Measurements from ENCODE around the gene PTPN6. TPM values are rescaled to one million over a fixed set of nuclear protein-coding genes. Genes with fewer than 3 reads are reported as not detected.
A peak's percentile ranks its signal among the peaks of the same experiment; 100 is the strongest.

The PTPN6 gene
- total and polyA plus RNA-seq, 2 of the 13 experiments (the other 11 are each of a cell fraction or from before 2014, with no cell fraction given), result 10.5 to 10.6 TPM

DNA sequence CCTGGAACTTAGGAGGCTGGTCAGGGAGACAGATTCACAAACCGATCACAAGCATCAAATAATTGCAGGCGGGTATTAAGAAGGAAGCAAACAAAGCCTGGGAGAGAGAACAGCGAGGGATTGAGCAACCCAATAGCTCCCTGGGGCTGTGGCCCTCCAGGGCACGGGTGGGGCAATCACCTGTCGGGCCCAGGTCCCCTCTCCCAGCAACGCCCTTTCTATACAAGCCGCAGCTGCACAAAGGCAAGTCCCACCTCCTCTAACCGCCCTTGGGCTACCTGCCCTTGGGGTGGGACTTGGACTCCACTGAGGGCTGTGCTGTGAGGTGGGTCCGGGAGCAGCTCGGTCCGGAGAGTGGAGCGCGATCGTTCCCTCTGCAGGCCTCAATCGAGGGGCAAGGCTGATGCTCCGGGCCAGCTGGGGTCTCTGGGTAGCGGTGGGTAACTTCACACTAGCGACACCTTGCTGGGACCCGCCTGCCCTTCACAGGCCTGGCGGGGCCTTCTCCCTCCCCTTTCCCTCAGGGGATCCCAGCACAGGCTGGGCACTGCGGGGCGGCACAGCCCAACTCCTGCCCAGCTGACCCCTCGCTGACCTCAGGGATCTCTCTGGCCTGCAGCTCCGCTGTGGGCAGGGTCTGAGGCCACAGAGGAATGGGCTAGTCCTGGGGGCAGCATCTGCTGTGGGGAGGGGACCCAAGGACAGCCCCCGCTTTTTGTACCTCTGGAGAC, 11.3 kb downstream of the PTPN6 start (continued):
- TF ChIP-seq ZBTB1 (CRISPR knock-in tag; IDR thresholded peaks at IDR 0.05; ENCODE audit: borderline replicate concordance), result no peak
- TF ChIP-seq SALL1 (CRISPR knock-in tag; IDR thresholded peaks at IDR 0.05), result no peak
- TF ChIP-seq ZNF792 (CRISPR knock-in tag; IDR thresholded peaks at IDR 0.05), result 0 out of 2 replicates have a peak, but pooled peaks have one; percentile 12
- TF ChIP-seq, protein P1, sequence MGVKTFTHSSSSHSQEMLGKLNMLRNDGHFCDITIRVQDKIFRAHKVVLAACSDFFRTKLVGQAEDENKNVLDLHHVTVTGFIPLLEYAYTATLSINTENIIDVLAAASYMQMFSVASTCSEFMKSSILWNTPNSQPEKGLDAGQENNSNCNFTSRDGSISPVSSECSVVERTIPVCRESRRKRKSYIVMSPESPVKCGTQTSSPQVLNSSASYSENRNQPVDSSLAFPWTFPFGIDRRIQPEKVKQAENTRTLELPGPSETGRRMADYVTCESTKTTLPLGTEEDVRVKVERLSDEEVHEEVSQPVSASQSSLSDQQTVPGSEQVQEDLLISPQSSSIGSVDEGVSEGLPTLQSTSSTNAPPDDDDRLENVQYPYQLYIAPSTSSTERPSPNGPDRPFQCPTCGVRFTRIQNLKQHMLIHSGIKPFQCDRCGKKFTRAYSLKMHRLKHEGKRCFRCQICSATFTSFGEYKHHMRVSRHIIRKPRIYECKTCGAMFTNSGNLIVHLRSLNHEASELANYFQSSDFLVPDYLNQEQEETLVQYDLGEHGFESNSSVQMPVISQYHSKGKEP (CRISPR knock-in tag; IDR thresholded peaks at IDR 0.05), result no peak
- TF ChIP-seq, protein P2, sequence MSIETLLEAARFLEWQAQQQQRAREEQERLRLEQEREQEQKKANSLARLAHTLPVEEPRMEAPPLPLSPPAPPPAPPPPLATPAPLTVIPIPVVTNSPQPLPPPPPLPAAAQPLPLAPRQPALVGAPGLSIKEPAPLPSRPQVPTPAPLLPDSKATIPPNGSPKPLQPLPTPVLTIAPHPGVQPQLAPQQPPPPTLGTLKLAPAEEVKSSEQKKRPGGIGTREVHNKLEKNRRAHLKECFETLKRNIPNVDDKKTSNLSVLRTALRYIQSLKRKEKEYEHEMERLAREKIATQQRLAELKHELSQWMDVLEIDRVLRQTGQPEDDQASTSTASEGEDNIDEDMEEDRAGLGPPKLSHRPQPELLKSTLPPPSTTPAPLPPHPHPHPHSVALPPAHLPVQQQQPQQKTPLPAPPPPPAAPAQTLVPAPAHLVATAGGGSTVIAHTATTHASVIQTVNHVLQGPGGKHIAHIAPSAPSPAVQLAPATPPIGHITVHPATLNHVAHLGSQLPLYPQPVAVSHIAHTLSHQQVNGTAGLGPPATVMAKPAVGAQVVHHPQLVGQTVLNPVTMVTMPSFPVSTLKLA (IDR thresholded peaks at IDR 0.05), result no peak
- TF ChIP-seq THAP11 (CRISPR knock-in tag; IDR thresholded peaks at IDR 0.05), result no peak
- TF ChIP-seq, protein P3, sequence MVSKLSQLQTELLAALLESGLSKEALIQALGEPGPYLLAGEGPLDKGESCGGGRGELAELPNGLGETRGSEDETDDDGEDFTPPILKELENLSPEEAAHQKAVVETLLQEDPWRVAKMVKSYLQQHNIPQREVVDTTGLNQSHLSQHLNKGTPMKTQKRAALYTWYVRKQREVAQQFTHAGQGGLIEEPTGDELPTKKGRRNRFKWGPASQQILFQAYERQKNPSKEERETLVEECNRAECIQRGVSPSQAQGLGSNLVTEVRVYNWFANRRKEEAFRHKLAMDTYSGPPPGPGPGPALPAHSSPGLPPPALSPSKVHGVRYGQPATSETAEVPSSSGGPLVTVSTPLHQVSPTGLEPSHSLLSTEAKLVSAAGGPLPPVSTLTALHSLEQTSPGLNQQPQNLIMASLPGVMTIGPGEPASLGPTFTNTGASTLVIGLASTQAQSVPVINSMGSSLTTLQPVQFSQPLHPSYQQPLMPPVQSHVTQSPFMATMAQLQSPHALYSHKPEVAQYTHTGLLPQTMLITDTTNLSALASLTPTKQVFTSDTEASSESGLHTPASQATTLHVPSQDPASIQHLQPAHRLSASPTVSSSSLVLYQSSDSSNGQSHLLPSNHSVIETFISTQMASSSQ (IDR thresholded peaks at IDR 0.05; ENCODE audit: low read depth), result no peak
- TF ChIP-seq, protein P3 (CRISPR knock-in tag; IDR thresholded peaks at IDR 0.05; ENCODE audit: borderline replicate concordance), result no peak
- TF ChIP-seq GABPB1 (CRISPR knock-in tag; IDR thresholded peaks at IDR 0.05), result no peak
- no peak for TF ChIP-seq ZNF431 (CRISPR knock-in tag; IDR thresholded peaks at IDR 0.05; ENCODE audit: borderline replicate concordance, low read depth)
- TF ChIP-seq, protein P4, sequence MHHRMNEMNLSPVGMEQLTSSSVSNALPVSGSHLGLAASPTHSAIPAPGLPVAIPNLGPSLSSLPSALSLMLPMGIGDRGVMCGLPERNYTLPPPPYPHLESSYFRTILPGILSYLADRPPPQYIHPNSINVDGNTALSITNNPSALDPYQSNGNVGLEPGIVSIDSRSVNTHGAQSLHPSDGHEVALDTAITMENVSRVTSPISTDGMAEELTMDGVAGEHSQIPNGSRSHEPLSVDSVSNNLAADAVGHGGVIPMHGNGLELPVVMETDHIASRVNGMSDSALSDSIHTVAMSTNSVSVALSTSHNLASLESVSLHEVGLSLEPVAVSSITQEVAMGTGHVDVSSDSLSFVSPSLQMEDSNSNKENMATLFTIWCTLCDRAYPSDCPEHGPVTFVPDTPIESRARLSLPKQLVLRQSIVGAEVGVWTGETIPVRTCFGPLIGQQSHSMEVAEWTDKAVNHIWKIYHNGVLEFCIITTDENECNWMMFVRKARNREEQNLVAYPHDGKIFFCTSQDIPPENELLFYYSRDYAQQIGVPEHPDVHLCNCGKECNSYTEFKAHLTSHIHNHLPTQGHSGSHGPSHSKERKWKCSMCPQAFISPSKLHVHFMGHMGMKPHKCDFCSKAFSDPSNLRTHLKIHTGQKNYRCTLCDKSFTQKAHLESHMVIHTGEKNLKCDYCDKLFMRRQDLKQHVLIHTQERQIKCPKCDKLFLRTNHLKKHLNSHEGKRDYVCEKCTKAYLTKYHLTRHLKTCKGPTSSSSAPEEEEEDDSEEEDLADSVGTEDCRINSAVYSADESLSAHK (CRISPR knock-in tag; IDR thresholded peaks at IDR 0.05; ENCODE audit: borderline replicate concordance), result 0 out of 2 replicates have a peak, but pooled peaks have one; percentile 41
- no peak for TF ChIP-seq NAIF1 (CRISPR knock-in tag; IDR thresholded peaks at IDR 0.05; ENCODE audit: borderline replicate concordance)
- TF ChIP-seq, protein P5, sequence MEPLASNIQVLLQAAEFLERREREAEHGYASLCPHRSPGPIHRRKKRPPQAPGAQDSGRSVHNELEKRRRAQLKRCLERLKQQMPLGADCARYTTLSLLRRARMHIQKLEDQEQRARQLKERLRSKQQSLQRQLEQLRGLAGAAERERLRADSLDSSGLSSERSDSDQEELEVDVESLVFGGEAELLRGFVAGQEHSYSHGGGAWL (CRISPR knock-in tag; IDR thresholded peaks at IDR 0.05), result no peak
- TF ChIP-seq SUZ12 (IDR thresholded peaks at IDR 0.05; ENCODE audit: low read depth, low read length), result no peak
- TF ChIP-seq ZFX (CRISPR knock-in tag; IDR thresholded peaks at IDR 0.05; ENCODE audit: low read depth), result peak; percentile 9; the same call in 1 of the 2 replicates
- peak; percentile 89; the same call in 1 of the 2 replicates for TF ChIP-seq ZC3H4 (CRISPR knock-in tag; IDR thresholded peaks at IDR 0.05; ENCODE audit: borderline replicate concordance)
- TF ChIP-seq EEA1 (CRISPR knock-in tag; IDR thresholded peaks at IDR 0.05; ENCODE audit: borderline replicate concordance), result no peak
- TF ChIP-seq ZFP62 (CRISPR knock-in tag; IDR thresholded peaks at IDR 0.05), result no peak
- TF ChIP-seq CCDC6 (CRISPR knock-in tag; IDR thresholded peaks at IDR 0.05), result no peak
